GM15510 (cell line): Measurements from ENCODE around the gene TTC21A.

Experiments
- POLR2A ChIP-seq: IDR thresholded peaks from 3 replicates; pipeline ENCODE4 v1.6.1; 2011; ENCODE audit warnings: borderline replicate concordance; ENCODE audit not compliant: insufficient read length; ENCODE audit errors: extremely low read depth

The TTC21A gene

GRCh38 chr3:39103791-39104552 lies 3.5 kb upstream of the TTC21A start:
- no peak for TF ChIP-seq POLR2A

DNA sequence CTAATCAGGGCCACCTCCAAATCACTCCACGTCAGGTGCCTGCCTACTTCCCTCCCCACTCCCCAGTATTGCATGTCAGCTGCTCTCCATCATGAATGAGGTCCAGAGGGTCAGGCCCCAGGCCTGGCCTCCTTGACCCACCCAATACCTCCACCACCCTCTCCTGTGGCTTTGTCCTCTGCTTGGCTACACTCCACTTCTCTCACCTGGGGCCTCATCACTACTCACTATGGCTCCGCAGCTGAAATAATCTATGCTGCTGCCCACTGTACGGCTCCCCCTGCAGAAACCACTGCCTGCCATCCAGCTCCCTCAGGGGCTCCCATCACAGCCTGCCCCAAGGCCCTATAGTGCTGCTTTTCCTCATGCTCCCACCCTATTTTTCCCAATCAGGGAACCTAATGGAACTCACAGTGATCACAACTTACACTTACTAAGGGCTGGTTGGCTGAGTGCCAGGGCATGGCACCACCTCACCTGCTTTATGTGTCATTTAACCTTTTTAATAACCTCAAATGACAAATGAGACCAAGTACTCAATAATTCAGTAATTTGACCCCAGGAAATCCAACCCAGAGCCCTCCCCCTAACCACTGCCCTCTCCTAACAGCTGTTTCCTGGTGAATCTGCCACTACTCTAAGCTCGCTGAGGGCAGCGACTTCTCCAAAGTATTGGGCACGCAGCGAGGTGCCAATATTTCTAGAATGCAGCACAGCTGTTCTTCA lies 2.4 kb upstream of the TTC21A start:
- no peak for TF ChIP-seq POLR2A

GRCh38 chr3:39105687-39106063 lies 1.8 kb upstream of the TTC21A start:
- no peak for TF ChIP-seq POLR2A

DNA sequence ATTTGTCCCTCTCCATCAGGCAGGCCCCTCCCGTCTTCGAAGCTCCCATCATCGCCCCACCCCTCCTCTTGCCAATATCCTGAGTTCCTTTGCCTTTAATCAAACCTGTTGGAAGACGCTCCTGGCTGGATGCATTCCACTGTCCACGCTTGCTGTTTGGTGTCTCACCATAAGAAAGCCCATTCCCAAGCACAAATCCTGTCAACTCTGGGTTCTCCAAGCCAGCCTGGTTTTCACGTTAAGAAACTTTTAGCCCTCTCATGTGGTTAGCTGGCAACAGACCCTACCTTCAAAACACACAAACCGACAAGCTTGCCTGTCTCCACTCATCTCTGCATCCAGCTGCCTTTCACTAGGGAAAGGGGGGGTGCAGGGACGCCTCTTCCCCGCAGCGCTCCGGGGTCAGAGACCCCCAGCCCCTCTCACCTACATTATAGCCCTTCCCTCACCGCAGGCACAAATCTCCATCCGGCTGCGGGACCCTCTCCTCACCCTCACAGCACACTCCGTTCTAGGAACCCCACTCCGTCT lies 1.1 kb upstream of the TTC21A start:
- no peak for TF ChIP-seq POLR2A

DNA sequence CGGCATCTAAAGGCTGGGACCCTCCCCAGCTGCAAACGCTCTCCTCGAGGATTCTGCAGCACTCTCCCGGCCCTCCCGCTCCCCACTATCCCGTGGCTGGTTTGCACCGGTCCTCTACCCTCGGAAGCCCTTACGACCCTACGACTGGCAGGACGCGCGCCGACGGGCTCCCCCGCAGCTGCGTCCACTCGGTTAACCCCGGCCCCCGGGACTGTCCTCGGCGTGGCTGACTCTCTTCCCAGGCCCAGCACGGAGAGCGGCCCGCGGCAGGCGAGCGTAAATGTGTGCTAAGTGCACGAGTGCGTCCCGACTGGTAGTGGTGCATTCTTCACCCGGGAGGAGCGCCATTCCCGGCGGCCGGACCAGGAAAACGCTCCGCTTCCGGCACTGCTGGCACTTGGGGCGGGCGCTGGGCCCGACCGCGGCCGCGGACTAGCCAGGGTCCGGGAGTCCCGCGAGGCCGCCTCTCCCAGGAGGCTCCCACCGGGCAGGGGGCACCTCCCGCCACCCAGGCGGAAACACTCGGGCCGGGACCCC lies 561 bp upstream of the TTC21A start:
- no peak for TF ChIP-seq POLR2A

GRCh38 chr3:39108200-39108710 lies 775 bp downstream of the TTC21A start:
- no peak for TF ChIP-seq POLR2A

- no peak for TF ChIP-seq POLR2A
Measured at GRCh38 chr3:39109086-39109485, 1.6 kb downstream of the TTC21A start.

- no peak for TF ChIP-seq POLR2A
Measured at GRCh38 chr3:39110041-39110639, 2.7 kb downstream of the TTC21A start.

DNA sequence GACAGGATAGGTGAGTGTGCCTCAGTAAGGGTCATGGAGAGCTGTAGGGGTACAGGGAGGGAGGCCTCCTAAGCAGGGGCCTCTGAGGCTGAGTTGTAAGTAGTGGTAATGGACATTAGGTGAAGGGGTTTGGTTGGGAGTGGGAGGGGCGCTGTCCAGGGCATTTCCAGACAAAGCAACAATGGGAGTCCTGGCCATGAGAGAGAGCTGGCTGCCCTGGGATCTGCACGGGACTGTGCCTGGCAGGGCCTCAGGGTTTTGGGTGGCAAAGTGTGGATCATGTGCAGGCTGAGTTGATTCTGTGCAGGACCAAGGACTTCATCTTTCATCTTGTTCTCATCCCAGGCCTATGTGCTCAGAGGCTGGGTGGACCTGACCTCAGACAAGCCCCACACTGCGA lies 4.6 kb downstream of the TTC21A start:
- no peak for TF ChIP-seq POLR2A

- TF ChIP-seq POLR2A: no peak
Measured at GRCh38 chr3:39112535-39112934, 5.1 kb downstream of the TTC21A start.

GRCh38 chr3:39113291-39113690 lies 5.8 kb downstream of the TTC21A start:
- TF ChIP-seq POLR2A: no peak

- TF ChIP-seq POLR2A: no peak
Measured at GRCh38 chr3:39114456-39114855, 7.0 kb downstream of the TTC21A start.

DNA sequence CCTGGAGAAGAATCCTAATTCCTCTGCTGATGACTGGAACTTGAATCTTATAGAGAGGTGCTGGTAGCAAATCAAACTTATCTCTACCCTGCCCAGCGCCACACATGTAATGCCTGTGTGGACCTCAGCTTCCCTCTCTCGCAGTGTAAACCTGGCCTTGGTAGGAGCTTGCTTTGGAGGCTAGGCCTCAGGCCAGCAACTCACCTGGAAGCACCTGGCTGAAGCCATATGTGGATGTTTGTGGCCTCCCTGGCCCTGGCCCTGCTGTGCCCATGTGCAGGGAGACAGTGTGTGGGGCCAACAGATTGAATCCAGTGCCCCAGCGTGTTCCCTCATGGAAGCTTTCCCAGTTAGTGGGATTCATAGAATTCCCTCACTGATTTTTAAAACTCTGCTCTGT lies 8.4 kb downstream of the TTC21A start:
- TF ChIP-seq POLR2A: no peak

DNA sequence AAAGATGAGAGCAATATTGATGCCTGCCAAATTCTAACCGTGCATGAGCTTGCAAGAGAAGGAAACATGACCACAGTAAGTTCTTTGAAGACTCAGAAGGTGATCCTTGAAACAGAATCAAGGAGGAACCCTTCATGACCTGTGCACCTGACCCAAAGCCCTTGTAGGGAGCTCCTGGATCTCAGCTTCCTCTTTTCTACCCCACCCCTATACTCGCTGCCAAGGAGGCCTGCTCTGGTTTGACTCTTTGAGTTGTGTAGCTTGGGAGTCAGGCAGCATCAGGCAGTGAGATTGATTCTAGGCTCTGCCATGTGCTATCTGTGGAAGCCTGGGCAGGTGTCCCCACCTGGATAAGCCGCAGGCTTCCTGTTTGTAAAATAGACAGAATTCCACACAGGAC lies 10.6 kb downstream of the TTC21A start:
- no peak for TF ChIP-seq POLR2A
